SK-N-SH (cell line): ENCODE data around the gene STH.

ENCODE experiments used
- CTCF ChIP-seq: fragments of 200-600 bp; sonication (generic); IDR thresholded peaks from 2 replicates; pipeline ENCODE4 v1.6.1; 2017; ENCODE audit warnings: antibody characterized with exemption, mild to moderate bottlenecking, moderate library complexity
- RCOR1 ChIP-seq: fragments of 150-350 bp; IDR thresholded peaks from 2 replicates; pipeline ENCODE4 v1.6.1; 2017; ENCODE audit warnings: antibody characterized with exemption, low read length

- no peak for TF ChIP-seq CTCF
- no peak for TF ChIP-seq RCOR1
Observed at GRCh38 chr17:46020023-46020761, 21.1 kb downstream of the STH start.
